GM21390 (cell line): ENCODE results near the gene PLEKHH2.
"Not testable (repeated sequence)": the region's sequence is repeated elsewhere in the genome, so short reads cannot be mapped to it uniquely, and the experiment has no call there.

Experiments
- ATAC-seq: cut with Tn5 transposase; IDR thresholded peaks from one replicate; pipeline ENCODE4 v1.9.1; 2021; ENCODE audit not compliant: unreplicated experiment

PLEKHH2 gene

DNA sequence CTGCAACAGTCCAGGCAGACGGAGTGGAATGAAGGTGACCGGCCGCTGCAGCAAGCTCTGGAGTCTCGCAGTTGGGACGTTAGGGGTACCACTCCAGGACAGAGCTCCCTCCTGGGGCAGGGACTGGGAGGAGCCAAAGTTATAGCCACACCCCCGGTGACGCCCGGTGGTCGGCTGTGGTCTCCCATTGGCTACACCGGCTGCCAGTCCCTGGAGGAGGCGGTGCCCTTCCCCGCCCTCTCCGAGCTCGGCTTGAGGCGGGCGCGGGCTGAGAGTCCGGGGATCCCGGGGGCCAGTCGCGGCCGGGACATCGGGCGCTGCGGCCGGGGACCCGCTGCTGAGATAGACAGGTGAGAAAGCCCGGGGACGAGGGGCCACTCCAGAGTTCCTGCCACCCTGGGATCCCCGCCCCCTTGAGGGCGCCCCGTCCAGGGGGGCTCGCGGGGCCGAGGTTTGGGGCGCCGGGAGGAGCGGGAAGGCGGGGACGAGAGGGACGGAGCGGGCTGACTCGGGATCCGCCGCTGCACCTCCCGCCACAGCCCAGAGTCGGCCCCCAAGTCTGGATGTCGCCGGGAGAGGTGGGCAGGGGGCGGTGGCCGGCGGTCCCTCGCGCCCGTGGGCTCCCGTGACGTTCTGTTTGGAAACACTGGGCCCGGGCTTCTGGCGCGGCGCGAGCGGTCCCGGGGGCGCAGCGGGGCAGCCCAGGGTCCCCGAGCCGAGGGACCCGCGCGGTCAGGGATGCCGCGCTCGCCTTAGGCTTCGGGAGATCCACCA, at the start of gene PLEKHH2:
TSS of gene PLEKHH2 (plus strand) at position 231 of the 774 bp plus-strand sequence. CDS start 7,414 bp downstream, outside the sequence.
- ATAC-seq, result peak; percentile 100

DNA sequence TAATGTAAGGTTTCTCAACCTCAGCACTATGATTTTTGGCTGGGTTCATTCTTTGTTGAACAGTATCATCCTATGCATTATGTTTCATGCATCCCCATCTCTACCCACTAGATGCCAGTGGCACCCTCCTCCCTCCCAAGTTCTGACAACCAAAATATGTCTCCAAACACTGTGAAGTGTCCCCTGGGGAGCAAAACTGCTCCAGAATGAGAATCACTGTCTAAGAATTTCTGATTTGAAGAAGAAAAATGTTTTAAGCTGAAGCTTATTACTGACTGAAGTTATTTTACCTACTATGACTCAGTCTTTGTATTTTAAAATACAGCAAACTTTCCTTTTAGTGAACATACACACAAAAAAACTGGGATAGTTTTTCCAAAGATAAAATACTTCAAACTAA, 44.6 kb upstream of the PLEKHH2 start:
- ATAC-seq, result no peak

- ATAC-seq, result no peak
Measured at GRCh38 chr2:43593254-43593653, 43.8 kb upstream of the PLEKHH2 start.

- ATAC-seq, result no peak
Measured at GRCh38 chr2:43594875-43595274, 42.2 kb upstream of the PLEKHH2 start.

DNA sequence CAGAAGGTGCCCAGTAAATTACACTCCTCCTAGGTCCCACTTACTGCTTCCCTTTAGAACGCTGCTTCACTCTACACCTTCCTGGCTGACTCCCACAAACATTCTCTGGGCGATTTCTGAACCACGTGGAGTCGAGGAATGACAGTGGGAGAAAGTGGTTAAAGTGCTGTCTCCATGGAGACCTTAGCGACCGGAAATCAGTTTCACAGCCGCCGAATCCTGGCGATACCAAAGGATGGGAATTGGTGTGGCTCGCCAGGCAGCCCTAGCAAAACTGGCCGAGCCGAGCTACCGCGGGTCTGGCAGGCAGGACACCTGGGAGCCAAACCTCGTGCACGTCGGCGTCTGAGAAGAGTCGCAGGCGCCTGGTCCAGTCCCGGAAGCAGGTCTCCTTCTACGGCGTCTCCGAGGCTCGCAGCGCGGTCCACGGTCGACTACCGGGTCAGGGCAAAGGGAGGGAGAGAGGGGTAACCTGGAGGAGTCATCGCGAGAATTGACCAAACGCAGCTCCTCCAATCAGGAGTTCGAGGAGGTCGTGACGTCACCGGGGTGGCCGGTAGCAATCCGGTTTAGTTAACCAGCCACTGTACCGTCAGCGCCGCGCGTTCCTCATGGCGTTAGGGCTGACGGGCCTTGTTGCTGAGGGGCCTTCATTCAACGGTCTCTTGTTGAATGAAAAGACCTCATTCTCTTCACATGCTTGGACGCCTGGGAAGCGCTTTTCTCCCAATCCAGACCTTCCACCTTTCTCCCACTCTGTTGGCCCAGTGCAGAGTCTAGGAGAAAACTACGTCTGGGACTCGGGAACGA, 41.3 kb upstream of the PLEKHH2 start, which contains the start of gene THADA:
TSS of gene THADA (minus strand) at position 436 of the 810 bp plus-strand sequence. CDS start 3,646 bp downstream, outside the sequence.
- ATAC-seq, result peak; percentile 96

DNA sequence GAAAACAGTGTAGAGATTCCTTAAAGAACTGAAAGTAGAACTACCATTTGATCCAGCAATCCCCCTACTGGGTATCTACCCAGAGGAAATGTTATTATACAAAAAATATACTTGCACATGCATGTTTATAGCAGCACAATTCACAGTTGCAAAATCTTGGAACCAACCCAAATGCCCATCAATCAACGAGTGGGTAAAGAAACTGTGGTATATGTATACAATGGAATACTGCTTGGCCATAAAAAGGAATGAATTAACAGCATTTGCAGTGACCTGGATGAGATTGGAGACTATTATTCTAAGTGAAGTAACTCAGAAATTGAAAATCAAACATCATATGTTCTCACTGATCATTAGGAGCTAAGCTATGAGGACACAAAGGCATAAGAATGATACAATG, 36.5 kb upstream of the PLEKHH2 start:
- ATAC-seq, result not testable (repeated sequence)

DNA sequence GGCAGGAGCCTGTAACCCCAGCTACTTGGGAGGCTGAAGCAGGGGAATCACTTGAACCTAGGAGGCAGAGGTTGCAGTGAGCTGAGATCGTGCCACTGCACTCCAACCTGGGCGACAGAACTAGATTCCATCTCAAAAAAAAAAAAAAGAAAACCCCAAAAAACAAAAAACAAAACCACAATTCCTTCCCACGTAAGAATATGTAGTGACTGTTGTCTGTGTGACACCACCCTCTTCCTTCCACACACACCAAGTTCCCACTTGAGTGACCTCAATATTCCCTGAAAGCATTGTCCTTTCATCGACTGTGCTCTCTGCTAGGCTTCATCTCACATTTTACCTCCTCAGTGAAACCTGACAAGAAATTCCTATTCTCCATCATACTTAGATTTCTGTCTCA, 32.4 kb upstream of the PLEKHH2 start:
- ATAC-seq, result no peak

DNA sequence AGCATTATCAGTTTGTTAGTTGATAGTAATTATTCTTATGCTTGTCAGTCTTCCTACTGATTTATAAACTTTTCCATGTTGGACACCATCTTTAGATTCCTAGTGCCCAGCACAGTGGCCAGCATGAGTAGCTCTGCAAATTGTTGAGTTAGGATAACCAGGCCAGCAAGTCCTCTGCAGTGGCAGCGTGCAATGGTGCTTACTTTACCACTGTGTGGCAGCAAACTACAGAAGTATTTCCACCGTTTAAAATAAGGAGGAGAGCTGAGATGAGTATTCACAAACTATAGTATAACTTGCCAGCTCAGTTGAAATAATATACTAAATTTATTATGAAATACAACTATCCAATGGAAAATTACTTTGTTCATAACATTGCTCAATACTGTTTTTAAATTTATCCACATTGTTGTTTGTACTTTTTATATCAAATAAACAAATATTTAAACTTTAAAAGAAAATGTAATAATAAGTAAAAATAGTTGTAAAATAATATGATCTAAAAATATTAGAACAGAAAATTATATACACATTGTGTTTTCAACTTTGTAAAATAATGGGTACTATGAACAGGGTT, 31.9 kb upstream of the PLEKHH2 start:
- no peak for ATAC-seq

- ATAC-seq, result no peak
Measured at GRCh38 chr2:43605851-43606250, 31.2 kb upstream of the PLEKHH2 start.

DNA sequence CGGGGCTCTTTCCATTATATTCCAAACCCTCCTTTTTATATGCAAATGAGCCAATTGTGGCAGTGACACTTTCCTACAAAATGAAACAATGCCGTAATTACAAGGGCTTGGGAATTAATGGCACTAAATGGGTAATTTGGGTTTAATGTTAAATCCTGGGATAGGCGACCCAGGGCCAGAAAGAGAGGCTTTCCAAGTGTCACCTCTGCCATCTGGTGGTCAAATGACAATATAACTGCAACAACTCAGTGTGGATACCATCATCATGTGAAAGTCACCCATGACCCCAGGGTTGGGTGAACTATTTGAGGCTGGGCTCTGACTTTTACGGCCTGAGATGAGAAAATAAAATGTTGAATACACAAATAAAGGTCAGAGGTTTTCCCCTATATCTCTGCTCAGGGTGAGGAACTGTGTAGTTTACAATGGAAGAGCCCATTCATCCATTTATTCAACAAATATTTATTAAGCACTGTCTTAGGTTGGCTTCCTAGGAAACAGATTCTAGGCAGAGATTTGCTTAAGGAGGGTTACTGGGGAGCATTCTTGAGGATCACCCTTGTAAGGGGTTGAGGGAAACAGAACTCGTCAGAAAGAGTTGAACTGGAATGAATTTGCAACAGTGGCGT, 27.7 kb upstream of the PLEKHH2 start:
- ATAC-seq, result peak; percentile 46

- ATAC-seq, result no peak
Measured at GRCh38 chr2:43610361-43610760, 26.7 kb upstream of the PLEKHH2 start.

DNA sequence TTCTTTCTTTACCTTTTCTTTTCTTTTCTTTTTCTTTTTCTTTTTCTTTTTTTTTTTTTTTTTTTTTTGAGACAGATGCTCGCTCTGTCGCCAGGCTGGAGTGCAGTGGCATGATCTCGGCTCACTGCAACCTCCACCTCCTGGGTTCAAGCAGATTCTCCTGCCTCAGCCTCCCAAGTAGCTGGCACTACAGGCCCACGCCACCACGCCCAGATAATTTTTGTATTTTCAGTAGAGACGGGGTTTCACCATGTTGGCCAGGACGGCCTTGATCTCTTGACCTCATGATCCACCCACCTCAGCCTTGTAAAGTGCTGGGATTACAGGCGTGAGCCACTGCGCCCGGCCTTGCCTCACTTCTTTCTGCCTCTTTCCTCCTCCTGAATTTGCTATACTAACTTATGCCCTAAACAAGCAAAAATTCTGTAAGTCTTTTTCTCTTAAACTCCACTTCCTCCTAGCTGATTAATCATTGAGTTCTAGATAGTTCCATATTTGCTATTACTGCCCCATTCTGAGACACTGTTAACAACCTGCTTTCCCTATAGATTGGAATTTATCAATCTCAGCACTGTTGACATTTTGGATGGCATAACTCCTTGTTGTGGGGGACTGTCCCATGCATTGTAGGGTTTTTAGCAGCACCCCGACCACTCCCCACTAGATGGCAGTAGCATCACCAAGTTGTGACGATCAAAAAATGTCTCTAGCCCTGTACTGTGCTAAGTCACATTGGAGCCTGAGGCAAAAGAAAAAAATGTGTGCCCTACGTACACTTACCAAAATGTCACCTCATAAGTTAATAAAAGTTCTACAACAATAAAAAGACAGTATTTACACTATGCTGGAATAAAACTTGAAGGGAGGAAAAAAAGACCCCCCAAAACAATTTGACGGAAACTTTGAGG, 24.8 kb upstream of the PLEKHH2 start:
- no peak for ATAC-seq

DNA sequence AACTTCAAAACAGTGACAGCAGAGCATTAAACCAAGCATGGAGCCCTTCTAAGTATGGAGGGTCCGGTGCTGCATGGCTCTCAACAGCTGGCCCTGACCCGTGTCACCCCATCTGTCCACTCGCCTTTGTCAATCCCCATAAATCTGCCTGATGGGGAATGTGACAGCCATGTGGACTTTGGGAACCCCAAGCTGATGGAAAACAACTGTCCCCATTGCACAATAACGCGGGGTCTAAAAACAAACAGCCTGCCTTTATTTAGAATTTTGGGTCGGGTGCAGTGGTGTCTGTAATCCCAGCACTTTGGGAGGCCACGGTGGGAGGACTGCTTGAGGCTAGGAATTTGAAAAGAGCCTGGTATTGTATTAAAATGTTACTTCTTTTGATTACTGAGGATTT, 24.1 kb upstream of the PLEKHH2 start:
- no peak for ATAC-seq

DNA sequence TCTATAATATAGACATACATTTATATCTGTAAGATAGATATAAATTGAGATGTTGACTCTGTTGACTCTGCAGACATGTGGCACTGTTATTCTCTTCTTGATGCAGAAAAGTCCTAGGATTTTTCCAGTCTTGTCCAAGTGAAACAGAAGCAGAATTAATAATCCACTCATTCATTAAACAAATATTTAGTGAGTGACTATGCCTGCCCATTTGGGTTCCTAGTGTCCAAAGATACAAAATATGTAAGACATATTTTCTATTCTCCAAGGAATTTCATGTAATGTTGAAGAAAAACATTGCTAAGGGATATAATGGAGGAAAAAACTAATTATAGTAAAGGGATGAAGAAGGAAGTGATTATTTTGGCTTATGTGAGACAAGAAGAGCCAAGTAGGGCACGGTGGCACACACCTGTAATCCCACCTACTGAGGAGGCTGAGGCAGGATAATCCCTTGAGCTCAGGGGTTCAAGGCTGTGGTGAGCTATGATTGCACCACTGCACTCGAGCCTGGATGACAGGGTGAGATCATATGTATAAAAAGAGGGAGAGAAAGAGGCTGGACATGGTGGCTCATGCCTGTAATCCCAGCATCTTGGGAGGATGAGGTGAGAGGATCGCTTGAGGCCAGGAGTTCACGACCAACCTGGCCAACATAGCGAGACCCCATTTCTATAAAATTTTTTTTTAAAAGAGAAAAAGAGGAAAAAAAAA, 19.9 kb upstream of the PLEKHH2 start:
- ATAC-seq, result no peak

DNA sequence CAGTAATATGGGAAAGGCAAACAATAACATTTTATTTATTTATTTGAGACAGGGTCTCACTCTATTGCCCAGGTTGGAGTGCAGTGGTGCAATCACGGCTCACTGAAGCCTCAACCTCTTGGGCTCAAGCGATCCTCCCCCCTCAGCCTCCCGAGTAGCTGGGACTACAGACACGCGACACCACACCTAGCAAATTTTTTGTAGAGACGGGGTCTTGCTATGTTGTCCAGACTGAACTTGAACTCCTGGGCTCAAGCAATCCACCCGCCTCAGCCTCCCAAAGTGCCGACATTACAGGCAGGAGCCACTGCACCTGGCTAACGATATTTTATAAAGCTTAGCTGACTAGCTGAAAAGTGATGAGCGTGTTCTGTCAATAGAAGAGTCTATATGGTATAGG, 17.5 kb upstream of the PLEKHH2 start:
- no peak for ATAC-seq

DNA sequence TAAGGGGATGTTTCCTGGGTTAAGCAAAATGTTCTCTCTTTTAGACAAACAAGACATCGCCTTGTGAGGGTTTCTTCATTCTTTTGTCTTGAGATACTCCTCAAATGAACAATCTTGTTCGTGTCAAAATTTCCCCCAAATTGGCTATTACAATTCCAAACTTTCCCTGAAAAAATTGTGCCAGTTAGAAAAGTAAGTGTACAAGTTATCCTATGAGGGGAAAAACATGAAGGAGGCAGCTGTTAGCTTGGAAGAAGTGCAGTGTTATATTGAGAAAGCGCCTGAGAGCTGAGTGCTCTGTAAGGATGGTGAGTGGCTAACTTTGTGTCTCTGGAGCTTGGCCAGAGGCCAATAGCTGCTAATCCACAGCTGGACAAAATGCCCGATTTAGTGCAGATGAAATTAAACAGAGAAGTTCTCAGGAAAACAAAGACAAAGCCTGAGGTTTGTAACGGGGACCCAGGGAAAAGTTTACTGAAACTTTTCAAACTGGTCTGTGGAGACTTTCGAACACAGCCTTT, 14.1 kb upstream of the PLEKHH2 start:
- no peak for ATAC-seq

DNA sequence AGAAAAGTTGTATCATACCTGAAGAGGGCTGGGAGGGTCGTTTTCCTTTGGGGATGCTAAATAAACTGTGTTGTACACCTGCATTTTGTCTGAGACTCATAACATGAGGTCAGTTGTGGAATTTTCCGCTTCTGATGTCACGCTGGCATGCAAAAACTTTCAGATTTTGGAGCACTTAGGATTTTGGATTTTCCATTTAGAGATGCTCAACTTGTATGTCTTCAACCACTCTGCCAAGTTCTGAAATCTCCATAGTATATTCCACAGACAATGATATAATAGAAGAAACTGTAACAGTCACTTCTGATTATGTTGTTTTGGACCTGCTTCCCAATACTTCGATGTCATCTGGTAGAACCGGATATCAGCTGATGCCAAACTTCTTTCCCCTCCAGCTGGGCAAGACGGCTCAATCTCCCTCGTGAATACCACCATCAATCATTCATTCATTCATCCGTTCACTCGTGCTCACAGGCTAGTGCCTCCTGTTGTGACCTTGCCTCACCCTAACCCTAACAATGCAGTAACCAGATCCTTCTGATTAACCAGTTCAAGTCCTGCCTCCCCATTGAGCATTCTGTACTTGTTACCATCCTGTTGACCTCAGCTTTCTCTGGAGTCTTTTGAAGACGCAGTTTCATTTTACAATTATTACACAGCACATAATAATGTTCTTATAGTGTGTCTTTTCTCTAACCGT, 5.3 kb upstream of the PLEKHH2 start:
- no peak for ATAC-seq

- no peak for ATAC-seq
Measured at GRCh38 chr2:43634604-43635306, 2.3 kb upstream of the PLEKHH2 start.
